NT2/D1 (cell line): ENCODE data around the gene PLEKHB2.

Experiments used
- DNase-seq: peaks from one replicate; pipeline ENCODE4 v3.0.0-alpha.2; 2011; ENCODE audit warnings: low read depth, low spot score
- H3K27me3 ChIP-seq: 2 replicates; pipeline ENCODE4 v1.6.0; 2011; ENCODE audit warnings: mild to moderate bottlenecking; ENCODE audit not compliant: insufficient read length, insufficient read depth
- H3K36me3 ChIP-seq: 2 replicates; pipeline ENCODE4 v1.6.1; 2011; ENCODE audit warnings: mild to moderate bottlenecking, low read length, mixed read lengths; ENCODE audit not compliant: insufficient read depth, insufficient read length
- H3K4me1 ChIP-seq: 2 replicates; pipeline ENCODE4 v1.5.1; 2011; ENCODE audit not compliant: insufficient read depth, insufficient read length
- H3K4me3 ChIP-seq: 2 replicates; pipeline ENCODE4 v1.5.1; 2011; ENCODE audit warnings: low read depth; ENCODE audit not compliant: insufficient read length
- H3K9ac ChIP-seq: 2 replicates; pipeline ENCODE4 v1.6.0; 2011; ENCODE audit warnings: low read depth; ENCODE audit not compliant: insufficient read length
- H3K9me3 ChIP-seq: 2 replicates; pipeline ENCODE4 v1.5.1; 2011; ENCODE audit warnings: mild to moderate bottlenecking, low read length; ENCODE audit not compliant: insufficient read depth
- SUZ12 ChIP-seq: IDR thresholded peaks from 2 replicates; pipeline ENCODE4 v1.6.1; 2011; ENCODE audit not compliant: insufficient read length, insufficient read depth; ENCODE audit errors: extremely low read depth
- YY1 ChIP-seq: IDR thresholded peaks from 2 replicates; pipeline ENCODE4 v1.6.1; 2011; ENCODE audit not compliant: insufficient read length, insufficient read depth
- ZNF274 ChIP-seq: IDR thresholded peaks from 2 replicates; pipeline ENCODE4 v1.6.1; 2011; ENCODE audit warnings: mild to moderate bottlenecking, low read depth, low read length

Gene PLEKHB2

DNA sequence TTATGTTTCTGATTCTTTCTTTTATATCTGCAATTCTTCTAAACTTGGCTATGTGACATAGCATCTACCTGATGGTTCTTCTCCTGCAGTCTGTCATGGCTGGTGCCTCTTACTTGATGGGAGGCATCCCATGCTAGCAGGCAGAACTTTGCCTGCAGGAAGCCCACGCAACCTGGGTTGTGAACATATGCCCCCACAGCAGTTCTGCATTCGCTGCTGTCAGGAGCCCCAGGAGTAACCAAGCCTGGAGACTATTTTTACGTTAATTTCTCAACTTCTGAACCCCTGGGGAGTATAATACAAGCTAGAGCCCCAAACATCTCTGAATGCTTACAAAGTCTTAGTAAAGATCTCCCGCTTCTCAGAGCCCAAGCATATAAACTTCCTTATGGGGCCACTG is 23.9 kb upstream of the PLEKHB2 start:
- TF ChIP-seq ZNF274 (no peak), YY1 (no peak), SUZ12 (no peak)
- Histone ChIP-seq H3K4me3 (no peak overlapping the region), H3K27me3 (no peaks in the 10 kb centered on the region), H3K9ac (no peak overlapping the region), H3K4me1 (peaks cover 4% of the 10 kb centered on the region), H3K36me3 (peaks cover 89% of the 10 kb centered on the region), H3K9me3 (no peaks in the 10 kb centered on the region)
- no peak for DNase-seq

DNA sequence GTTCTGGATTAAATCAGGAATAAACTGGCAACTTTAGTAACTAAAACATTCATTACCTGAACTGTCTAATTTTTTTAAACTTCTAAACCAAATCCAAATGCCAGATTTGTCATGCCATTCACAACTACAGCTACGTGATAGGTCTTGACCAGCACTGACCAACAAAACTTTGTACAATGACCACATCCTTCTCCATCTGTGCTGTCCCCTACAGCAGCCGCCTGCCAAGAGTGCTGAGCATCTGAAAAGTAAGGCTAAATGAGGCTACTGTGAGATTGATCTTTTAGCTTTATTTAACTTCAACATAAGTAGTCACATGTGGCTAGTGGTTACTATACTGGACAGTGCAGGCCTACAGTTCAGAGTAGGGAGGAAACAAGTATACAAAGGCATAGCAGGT is 19.5 kb upstream of the PLEKHB2 start:
- Histone ChIP-seq H3K36me3 (peaks cover 84% of the 10 kb centered on the region), H3K9me3 (no peaks in the 10 kb centered on the region), H3K4me3 (no peak overlapping the region), H3K4me1 (no peaks in the 10 kb centered on the region), H3K27me3 (no peaks in the 10 kb centered on the region), H3K9ac (no peak overlapping the region)
- TF ChIP-seq SUZ12 (no peak), ZNF274 (no peak), YY1 (no peak)
- no peak for DNase-seq

DNA sequence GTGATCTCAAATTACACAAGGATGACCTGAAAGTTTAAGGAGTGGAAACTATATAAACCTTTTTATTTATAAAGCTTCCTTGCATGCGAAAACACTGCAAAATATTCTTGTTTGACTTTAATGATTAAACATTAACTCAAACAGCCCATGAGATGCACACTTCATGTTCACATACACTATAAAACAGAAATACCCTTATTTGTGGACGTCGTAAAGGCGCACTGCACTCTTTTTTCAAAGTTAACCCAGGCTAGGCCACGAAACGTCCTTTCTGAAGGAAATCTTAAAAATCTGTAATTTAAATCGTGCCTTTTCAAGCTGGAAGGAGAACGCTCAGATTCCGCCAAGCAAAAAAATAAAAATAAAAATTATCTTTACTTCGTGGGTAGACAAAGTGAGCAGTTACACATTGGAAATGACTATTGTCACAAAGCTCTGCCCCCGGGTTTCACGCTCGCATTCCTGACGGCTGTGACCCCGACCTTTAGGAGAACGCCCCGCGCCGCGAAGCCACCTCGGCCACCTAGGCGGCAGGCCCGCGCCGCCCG is 12.6 kb upstream of the PLEKHB2 start:
- no peaks in the 10 kb centered on the region for H3K9me3 ChIP-seq
- DNase-seq, result no peak
- TF ChIP-seq SUZ12 (no peak), YY1 (no peak), ZNF274 (no peak)
- no peaks in the 10 kb centered on the region for H3K27me3 ChIP-seq
- peak overlapping the region; percentile 99 for H3K9ac ChIP-seq
- H3K36me3 ChIP-seq, result peaks cover 38% of the 10 kb centered on the region
- H3K4me1 ChIP-seq, result no peaks in the 10 kb centered on the region
- H3K4me3 ChIP-seq, result peak overlapping the region; percentile 91

DNA sequence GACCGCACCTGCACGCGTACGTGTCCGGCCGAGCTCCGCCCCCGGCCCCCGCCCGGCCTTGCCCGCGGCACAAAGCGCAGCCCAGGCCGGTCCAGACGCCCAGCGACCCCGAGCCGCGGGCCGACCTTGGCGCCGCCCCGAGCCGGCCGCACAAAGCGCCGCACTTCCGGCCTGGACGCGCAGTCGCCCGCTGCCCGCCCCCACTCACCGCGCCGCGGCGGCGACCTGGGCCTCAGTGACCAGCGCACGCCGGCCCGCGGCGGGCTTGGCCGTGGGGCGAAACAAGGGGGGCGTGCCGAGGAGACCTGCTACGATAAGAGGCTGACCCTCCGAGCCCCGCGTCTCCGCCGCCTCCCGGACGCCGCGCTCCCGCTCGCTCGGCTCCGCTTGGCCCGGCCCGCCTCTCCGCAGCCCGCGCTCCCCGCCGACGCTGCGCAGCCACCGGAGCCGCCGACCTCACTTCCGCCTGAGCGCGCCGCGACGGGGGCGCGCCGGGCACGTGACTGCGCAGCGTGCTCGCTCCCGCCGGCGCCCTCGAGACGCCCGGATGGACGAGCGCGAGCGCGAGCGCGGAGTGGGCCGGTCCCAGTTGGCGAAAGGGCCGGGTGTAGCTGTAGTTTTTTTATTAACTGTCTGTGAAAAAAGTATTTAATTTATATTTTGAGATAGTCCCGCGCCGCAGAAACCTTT is 12.0 kb upstream of the PLEKHB2 start, which contains the start of gene FAM168B:
FAM168B (minus strand) TSS at position 455 of the 690 bp plus-strand sequence. CDS start 10,814 bp downstream, outside the sequence.
- peak within 1 kb of the TSS; percentile 91 for H3K4me3 ChIP-seq
- peaks cover 32% of the 10 kb centered on the region for H3K36me3 ChIP-seq
- no peaks in the 10 kb centered on the region for H3K4me1 ChIP-seq
- DNase-seq, result peak; percentile 88
- TF ChIP-seq ZNF274 (no peak), SUZ12 (no peak), YY1 (no peak)
- H3K9ac ChIP-seq, result peak within 1 kb of the TSS; percentile 99
- no peaks in the 10 kb centered on the region for H3K27me3 ChIP-seq
- H3K9me3 ChIP-seq, result no peaks in the 10 kb centered on the region

DNA sequence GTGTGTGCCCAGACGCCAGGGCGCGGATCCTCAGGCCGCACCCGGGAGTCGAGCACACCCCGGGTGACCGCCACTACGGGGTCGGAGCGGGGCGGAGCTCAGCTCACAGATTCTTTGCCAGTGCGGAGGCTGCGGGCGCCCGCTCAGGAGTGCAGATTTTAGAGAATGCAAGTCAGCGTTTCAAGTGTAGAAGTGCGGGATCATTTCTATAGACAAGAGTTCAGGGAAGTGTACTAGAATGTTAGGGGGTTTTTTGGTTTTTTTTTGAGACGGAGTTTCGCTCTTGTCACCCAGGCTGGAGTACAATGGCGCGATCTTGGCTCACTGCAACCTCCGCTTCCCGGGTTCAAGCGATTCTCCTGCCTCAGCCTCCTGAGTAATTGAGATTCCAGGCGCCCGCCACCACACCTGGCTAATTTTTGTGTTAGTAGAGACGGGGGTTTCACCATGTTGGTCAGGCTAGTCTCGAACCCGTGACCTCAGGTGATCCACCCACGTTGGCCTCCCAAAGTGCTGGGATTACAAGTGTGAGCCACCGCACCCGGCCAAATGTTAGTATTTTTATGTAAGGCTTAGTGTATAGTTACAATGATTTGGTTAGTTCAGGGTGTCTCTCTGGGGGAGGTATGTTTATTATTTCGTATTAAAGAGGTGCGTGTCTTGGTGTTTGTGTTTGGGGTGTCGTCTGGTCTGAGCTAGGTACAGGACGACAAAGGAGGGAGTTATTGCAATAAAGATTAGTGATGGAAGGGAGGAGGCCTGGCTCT is 11.3 kb upstream of the PLEKHB2 start:
- Histone ChIP-seq H3K27me3 (no peaks in the 10 kb centered on the region), H3K4me1 (no peaks in the 10 kb centered on the region), H3K4me3 (peak overlapping the region; percentile 91), H3K36me3 (peaks cover 26% of the 10 kb centered on the region), H3K9me3 (no peaks in the 10 kb centered on the region), H3K9ac (peak overlapping the region; percentile 99)
- TF ChIP-seq YY1, result no peak
- no peak for TF ChIP-seq SUZ12
- no peak for TF ChIP-seq ZNF274
- peak; percentile 30 for DNase-seq

DNA sequence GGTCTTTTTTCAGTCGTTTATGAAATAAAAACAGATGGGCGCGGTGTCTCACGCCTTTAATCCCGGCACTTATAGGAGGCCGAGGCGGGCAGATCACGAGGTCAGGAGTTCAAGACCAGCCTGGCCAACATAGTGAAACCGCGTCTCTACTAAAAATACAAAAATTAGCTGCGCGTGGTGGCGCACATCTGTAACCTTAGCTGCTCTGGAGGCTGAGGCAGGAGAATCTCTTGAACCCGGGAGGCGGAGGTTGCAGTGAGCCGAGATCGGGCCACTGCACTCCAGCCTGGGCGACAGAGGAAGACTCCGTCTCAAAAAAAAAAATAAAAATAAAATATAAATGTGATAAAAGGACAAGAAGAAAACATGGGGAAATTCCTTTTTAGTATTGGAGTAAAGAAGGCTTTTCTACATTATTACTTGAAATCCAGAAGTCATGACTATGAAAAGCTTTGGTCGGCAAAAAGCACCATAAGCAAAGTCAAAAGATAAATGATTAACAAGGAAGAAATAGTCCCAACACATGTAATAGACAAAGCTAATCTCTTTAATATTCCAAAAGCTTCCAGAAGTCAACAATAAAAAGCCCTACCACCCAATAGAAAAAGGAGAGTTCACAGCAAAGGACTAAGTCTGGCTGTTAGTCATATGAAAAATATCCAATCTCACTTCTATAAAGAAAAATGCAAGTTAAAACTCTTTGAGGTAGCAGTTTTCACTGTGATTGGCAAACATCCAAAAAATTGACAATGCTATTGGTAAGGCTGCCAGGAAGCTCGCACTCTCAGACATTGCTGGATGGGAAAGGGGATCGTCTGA is 10.5 kb upstream of the PLEKHB2 start:
- Histone ChIP-seq H3K9me3 (no peaks in the 10 kb centered on the region), H3K4me3 (peak overlapping the region; percentile 91), H3K4me1 (no peaks in the 10 kb centered on the region), H3K9ac (peak overlapping the region; percentile 99), H3K36me3 (peaks cover 21% of the 10 kb centered on the region), H3K27me3 (no peaks in the 10 kb centered on the region)
- TF ChIP-seq YY1 (no peak), ZNF274 (no peak), SUZ12 (no peak)
- DNase-seq, result no peak
